GM12878 (cell line): Measurements from ENCODE around the gene ASB3. TPM values are rescaled to one million over a fixed set of nuclear protein-coding genes. Genes with fewer than 3 reads are reported as not detected.

Experiments used
- E2F8 ChIP-seq: fragments of 450-650 bp; IDR thresholded peaks from 2 replicates; pipeline ENCODE4 v1.6.1; 2018; ENCODE audit warnings: mild to moderate bottlenecking, low read depth, moderate library complexity; ENCODE audit not compliant: partially characterized antibody
- E4F1 ChIP-seq: fragments of 450-650 bp; IDR thresholded peaks from 2 replicates; pipeline ENCODE4 v1.6.1; 2018; ENCODE audit warnings: borderline replicate concordance, mild to moderate bottlenecking; ENCODE audit not compliant: partially characterized antibody
- ESRRA ChIP-seq: IDR thresholded peaks from 2 replicates; pipeline ENCODE4 v1.6.1; 2012; ENCODE audit warnings: mild to moderate bottlenecking, low read length, improper control_type of control experiment
- IKZF2 ChIP-seq, 2 experiments: fragments of 450-650 bp; IDR thresholded peaks; 2 replicates each; pipeline ENCODE4 v1.6.1; 2017; ENCODE audit warnings: mild to moderate bottlenecking in 2 of 2, moderate library complexity in 2 of 2
- MYC ChIP-seq: IDR thresholded peaks from 2 replicates; pipeline ENCODE4 v1.6.1; 2011; ENCODE audit warnings: mild to moderate bottlenecking, low read length, moderate library complexity, inconsistent platforms; ENCODE audit not compliant: insufficient read depth, insufficient replicate concordance, insufficient read length, severe bottlenecking
- NKRF ChIP-seq: fragments of 450-650 bp; conservative IDR thresholded peaks from 2 replicates; pipeline ENCODE4 v1.6.1; 2017; ENCODE audit warnings: mild to moderate bottlenecking, moderate library complexity
- POU2F2 ChIP-seq: IDR thresholded peaks from 3 replicates; pipeline ENCODE4 v1.6.1; 2011; ENCODE audit warnings: low read depth, mild to moderate bottlenecking, low read length, borderline replicate concordance
- REST ChIP-seq: IDR thresholded peaks from 2 replicates; pipeline ENCODE4 v1.6.1; 2012; ENCODE audit warnings: mild to moderate bottlenecking, low read depth, low read length
- SMAD5 ChIP-seq: IDR thresholded peaks from 2 replicates; pipeline ENCODE4 v1.6.1; 2016; ENCODE audit warnings: antibody characterized with exemption, low read depth
- SP1 ChIP-seq: IDR thresholded peaks from one replicate; pipeline ENCODE4 v1.6.1; 2011; ENCODE audit warnings: low read depth, low read length
- SREBF1 ChIP-seq: IDR thresholded peaks from 2 replicates; pipeline ENCODE4 v1.6.1; 2012; ENCODE audit warnings: mild to moderate bottlenecking, low read length
- TAF1 ChIP-seq: IDR thresholded peaks from 2 replicates; pipeline ENCODE4 v1.6.1; 2011; ENCODE audit warnings: mild to moderate bottlenecking, low read depth, low read length, borderline replicate concordance
- TARDBP ChIP-seq: IDR thresholded peaks from 2 replicates; pipeline ENCODE4 v1.6.1; 2016; ENCODE audit warnings: borderline replicate concordance
- YY1 ChIP-seq: IDR thresholded peaks from 2 replicates; pipeline ENCODE4 v1.6.1; 2011; ENCODE audit warnings: low read depth, mild to moderate bottlenecking, low read length
- ZNF217 ChIP-seq: fragments of 450-650 bp; IDR thresholded peaks from 2 replicates; pipeline ENCODE4 v1.6.1; 2017; ENCODE audit warnings: antibody characterized with exemption, mild to moderate bottlenecking
- ZNF24 ChIP-seq: fragments of 450-650 bp; IDR thresholded peaks from 2 replicates; pipeline ENCODE4 v1.6.1; 2017; ENCODE audit warnings: antibody characterized with exemption, mild to moderate bottlenecking
- polyA plus RNA-seq, 11 experiments: library from polyadenylated mRNA; depleted of rRNA in 4 of 11; unstranded in 6 of 11; stranded (reverse) in 5 of 11; fragments of >200 nt; fragmentation: Nextera tagmentation in 4 of 11; fragmentation: Illumina TruSeq in 1 of 11; extraction: Ambion mirVana in 4 of 11; extraction: Trizol in 1 of 11; gene quantifications; 1 replicate in 1 of 11; 2 replicates in 10 of 11; pipeline versions ENCODE4 v1.2.1 to v1.2.3, GENCODE V29; 2011 to 2016; ENCODE audit warnings: inconsistent platforms in 2 of 11, missing spikeins in 2 of 11, low read depth in 1 of 11
- total RNA-seq, 4 experiments: library from RNA; depleted of rRNA in 3 of 4; stranded (reverse); fragments of >200 nt in 3 of 4; fragmentation: Illumina TruSeq in 1 of 4; extraction: Trizol in 1 of 4; gene quantifications; 2 replicates each; pipeline versions ENCODE4 v1.2.1 to v1.2.3, GENCODE V29; 2013 to 2021

ASB3 gene
- total and polyA plus RNA-seq, 10 of the 15 experiments (the other 5 are each of a cell fraction or from before 2014, with no cell fraction given) = 16.4 to 30.9 (median 22.6) TPM

GRCh38 chr2:53786705-53787613, at the start of gene ASB3, which contains the start of gene ERLEC1 (continued):
- TF ChIP-seq REST (0 out of 2 replicates have a peak, but pooled peaks have one; percentile 22), SP1 (peak; percentile 22), TAF1 (no peak; the same call in none of the 2 replicates), E2F8 (no peak), YY1 (peak; percentile 84), IKZF2 (IDR thresholded peaks at IDR 0.05) (peak; percentile 15 to 40; a peak in 2 of 4 replicates), TARDBP (peak; percentile 91; the same call in 1 of the 2 replicates), POU2F2 (no peak), ZNF217 (no peak), SMAD5 (peak; percentile 53; the same call in 1 of the 2 replicates), MYC (no peak), ESRRA (no peak), SREBF1 (peak; percentile 55; the same call in 1 of the 2 replicates), ZNF24 (0 out of 2 replicates have a peak, but pooled peaks have one; percentile 3), E4F1 (peak; percentile 10), NKRF (peak; percentile 86; the same call in 1 of the 2 replicates)
